Activated naive CD4-positive, alpha-beta T cell treated with anti-CD3 and anti-CD28 coated beads for 36 hours (primary cell): ENCODE results near the gene PRADC1. TPM values are rescaled to one million over a fixed set of nuclear protein-coding genes. Genes with fewer than 3 reads are reported as not detected.

Experiments used
- CTCF ChIA-PET: fragments of 350-600 bp; sonication (Branson Sonifier 250); formaldehyde crosslinking; loops from one replicate; lab custom pipeline; 2021; ENCODE audit warnings: antibody characterized with exemption; lab: Charles Lee
- DNase-seq: peaks from one replicate; pipeline ENCODE4 v3.0.0-alpha.2; 2020
- H3K27ac Mint-ChIP-seq: one replicate; pipeline ENCODE4 v1.8.0; 2021; ENCODE audit warnings: mild to moderate bottlenecking, mixed read lengths
- H3K27me3 Mint-ChIP-seq: one replicate; pipeline ENCODE4 v1.8.0; 2021; ENCODE audit warnings: low read depth, mixed read lengths
- H3K36me3 Mint-ChIP-seq: one replicate; pipeline ENCODE4 v1.8.0; 2021; ENCODE audit warnings: low read depth, mixed read lengths
- H3K4me1 Mint-ChIP-seq: one replicate; pipeline ENCODE4 v1.8.0; 2021; ENCODE audit warnings: low read depth, mixed read lengths
- H3K4me3 Mint-ChIP-seq: one replicate; pipeline ENCODE4 v1.8.0; 2021; ENCODE audit warnings: mild to moderate bottlenecking, moderate library complexity, mixed read lengths
- H3K9me3 Mint-ChIP-seq: one replicate; pipeline ENCODE4 v1.8.0; 2021; ENCODE audit warnings: mixed read lengths
- intact Hi-C: fragments of 100-400 bp; cut with micrococcal nuclease; formaldehyde crosslinking; loops from one replicate; pipeline ENCODE4 v1.15.1; 2023
- total RNA-seq, 2 experiments: library from RNA; stranded (reverse); gene quantifications; one replicate each; pipeline ENCODE4 v1.2.3, GENCODE V29; 2021

PRADC1 gene
- total RNA-seq = 10 to 100 TPM; 10.1 to 10.2 TPM

- CTCF ChIA-PET = interaction anchor here (1.1 to 3.0 kb wide), 5 partner anchors 20 to 60 kb away, joined by 5 to 18 read pairs (median 8); partner anchors contain the start of genes EGR4 and SMYD5
- peaks cover 31% of the 10 kb centered on the region for H3K4me1 Mint-ChIP-seq
- H3K4me3 Mint-ChIP-seq = peak within 1 kb of the TSS; percentile 88
- intact Hi-C loops = loop anchor here (1.0 to 10.0 kb wide), 9 partner anchors 51 to 1901 kb away; partner anchors contain the start of genes ALMS1, FBXO41, INO80B and POLE4
- peak within 1 kb of the TSS; percentile 77 for H3K27ac Mint-ChIP-seq
- H3K27me3 Mint-ChIP-seq = no peaks in the 10 kb centered on the region
- no peaks in the 10 kb centered on the region for H3K9me3 Mint-ChIP-seq
- DNase-seq = peak; percentile 97
- H3K36me3 Mint-ChIP-seq = peaks cover 19% of the 10 kb centered on the region
Observed at GRCh38 chr2:73233154-73233931, at the start of gene PRADC1. TSS of gene PRADC1 (minus strand) at chr2:73233239. CDS start at chr2:73233160, 79 bp downstream.

- Mint-ChIP-seq H3K27ac (no peak overlapping the region), H3K9me3 (no peaks in the 10 kb centered on the region), H3K4me1 (peaks cover 11% of the 10 kb centered on the region), H3K36me3 (peaks cover 7% of the 10 kb centered on the region), H3K27me3 (no peaks in the 10 kb centered on the region), H3K4me3 (no peak overlapping the region)
- CTCF ChIA-PET = interaction anchor here (5.5 kb wide), 1 partner anchor 10 kb away, joined by 45 read pairs; no protein-coding TSS in a partner anchor
- intact Hi-C loops = loop anchor here (10.0 kb wide), 1 partner anchor 1554 kb away; the partner anchor contains the start of gene HK2
- no peak for DNase-seq
Observed at GRCh38 chr2:73281244-73281643, 48.2 kb upstream of the PRADC1 start.

DNA sequence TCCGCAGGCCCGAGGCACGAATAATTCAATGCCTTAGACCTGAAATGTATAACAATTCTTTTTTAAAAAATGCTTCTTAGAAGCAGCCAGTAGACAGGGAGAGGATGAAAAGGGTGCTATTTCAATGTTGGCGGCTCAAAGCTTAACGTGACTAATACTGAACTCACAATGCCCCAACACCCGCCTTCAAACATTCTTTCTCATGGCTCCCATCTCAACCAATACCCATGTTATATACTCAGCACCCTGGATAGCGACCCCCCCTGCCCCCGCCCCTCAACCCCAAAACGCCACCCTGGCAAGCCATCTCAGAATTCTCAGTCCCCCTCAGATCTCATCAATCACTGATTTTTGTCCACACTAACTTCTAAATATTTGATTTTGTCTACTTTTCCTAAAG, 46.8 kb upstream of the PRADC1 start:
- DNase-seq = no peak
- intact Hi-C loops = loop anchor here (1.0 to 10.0 kb wide), 2 partner anchors 10 to 1555 kb away; partner anchors contain the start of gene HK2
- Mint-ChIP-seq H3K27me3 (no peaks in the 10 kb centered on the region), H3K9me3 (no peaks in the 10 kb centered on the region), H3K4me1 (peaks cover 7% of the 10 kb centered on the region), H3K4me3 (no peak overlapping the region), H3K36me3 (peaks cover 10% of the 10 kb centered on the region), H3K27ac (no peak overlapping the region)
- CTCF ChIA-PET = interaction anchor here (1.3 to 5.5 kb wide), 2 partner anchors 10 to 11 kb away, joined by 3 to 45 read pairs; no protein-coding TSS in a partner anchor

DNA sequence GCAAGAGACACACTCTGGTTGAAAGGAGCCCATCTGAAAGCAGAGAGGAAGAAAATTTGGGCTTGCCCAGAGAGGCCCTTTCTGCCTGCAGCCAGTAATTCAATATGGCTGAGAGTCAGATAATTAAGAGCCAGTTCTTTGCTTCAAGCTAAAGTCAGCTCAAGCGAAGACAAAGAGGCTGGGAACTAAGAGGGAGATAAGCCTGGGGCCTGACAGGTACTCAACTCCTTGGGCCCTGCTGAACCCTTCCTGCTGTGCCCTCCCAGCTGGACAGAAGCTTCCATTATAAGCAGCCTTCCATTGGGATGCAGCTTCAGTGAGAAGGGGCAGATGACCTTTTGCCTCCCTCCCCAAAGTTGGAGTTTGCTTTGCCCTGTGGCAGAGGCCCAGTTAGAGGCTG, 39.2 kb upstream of the PRADC1 start:
- intact Hi-C loops = no loop called here
- Mint-ChIP-seq H3K27me3 (no peaks in the 10 kb centered on the region), H3K27ac (no peak overlapping the region), H3K4me3 (no peak overlapping the region), H3K4me1 (peaks cover 9% of the 10 kb centered on the region), H3K36me3 (peaks cover 7% of the 10 kb centered on the region), H3K9me3 (no peaks in the 10 kb centered on the region)
- CTCF ChIA-PET = interaction anchor here (0.6 to 2.9 kb wide), 2 partner anchors 19 to 87 kb away, joined by 4 to 15 read pairs; no protein-coding TSS in a partner anchor
- DNase-seq = no peak

- no peaks in the 10 kb centered on the region for H3K9me3 Mint-ChIP-seq
- no peak overlapping the region for H3K27ac Mint-ChIP-seq
- peaks cover 13% of the 10 kb centered on the region for H3K4me1 Mint-ChIP-seq
- H3K4me3 Mint-ChIP-seq = peak overlapping the region; percentile 45
- intact Hi-C loops = loop anchor here (1.0 to 2.0 kb wide), 3 partner anchors 21 to 115 kb away; partner anchors contain the start of genes ALMS1 and CCT7
- H3K27me3 Mint-ChIP-seq = no peaks in the 10 kb centered on the region
- peaks cover 7% of the 10 kb centered on the region for H3K36me3 Mint-ChIP-seq
- CTCF ChIA-PET = interaction anchor here (1.2 kb wide), 1 partner anchor 10 kb away, joined by 3 read pairs; no protein-coding TSS in a partner anchor
- DNase-seq = no peak
Observed at GRCh38 chr2:73269686-73270465, 36.8 kb upstream of the PRADC1 start.

DNA sequence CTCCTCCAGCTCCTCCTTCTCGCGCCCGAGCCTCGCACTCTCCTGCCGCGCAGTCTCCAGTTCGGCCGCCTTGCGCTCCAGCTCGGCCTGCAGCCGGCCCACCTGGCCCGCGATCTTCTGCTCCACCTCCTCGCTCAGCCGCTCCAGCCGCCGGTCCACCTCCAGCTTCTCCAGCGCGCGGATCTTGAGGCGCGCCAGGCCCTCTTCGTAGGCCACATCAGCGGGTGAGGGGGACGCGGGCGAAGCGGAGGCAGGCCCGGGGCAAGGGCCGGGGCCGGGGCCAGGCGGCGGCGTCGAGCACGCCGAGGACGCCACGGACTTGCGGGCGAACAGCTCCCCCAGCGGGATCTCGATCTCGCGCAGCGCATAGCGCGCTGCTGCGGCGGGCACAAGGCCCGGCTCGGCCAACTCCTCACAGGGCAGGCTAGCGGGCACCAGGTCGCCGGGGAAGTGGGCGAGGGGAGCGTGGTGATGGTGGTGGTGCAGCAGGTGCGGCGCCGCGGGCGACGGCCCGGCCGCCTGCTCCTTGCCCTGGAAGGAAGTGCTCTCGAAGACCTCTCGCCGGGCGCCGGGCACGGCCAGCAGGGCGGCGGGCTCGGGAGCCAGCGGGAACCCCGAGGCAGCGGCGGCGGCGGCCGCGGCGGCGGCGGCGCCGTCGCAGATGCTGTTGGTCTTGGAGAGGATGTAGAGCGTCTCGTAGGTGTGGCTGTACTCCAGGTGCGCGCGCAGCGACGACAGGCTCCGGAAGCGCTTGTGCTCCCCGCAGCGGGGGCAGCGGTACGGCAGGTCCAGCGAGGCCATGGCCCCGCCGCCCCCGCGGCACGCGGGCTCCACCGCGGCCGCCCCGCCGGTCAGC, 36.0 kb upstream of the PRADC1 start:
- H3K27me3 Mint-ChIP-seq = no peaks in the 10 kb centered on the region
- intact Hi-C loops = loop anchor here (1.0 to 2.0 kb wide), 3 partner anchors 22 to 116 kb away; partner anchors contain the start of genes ALMS1 and CCT7
- DNase-seq = peak; percentile 79
- no peaks in the 10 kb centered on the region for H3K9me3 Mint-ChIP-seq
- peaks cover 13% of the 10 kb centered on the region for H3K4me1 Mint-ChIP-seq
- CTCF ChIA-PET = interaction anchor here (1.0 to 1.5 kb wide), 4 partner anchors 16 to 92 kb away, joined by 3 to 12 read pairs (median 3); no protein-coding TSS in a partner anchor
- H3K27ac Mint-ChIP-seq = no peak overlapping the region
- peaks cover 10% of the 10 kb centered on the region for H3K36me3 Mint-ChIP-seq
- H3K4me3 Mint-ChIP-seq = peak overlapping the region; percentile 17

- CTCF ChIA-PET = interaction anchor here (1.0 to 1.5 kb wide), 4 partner anchors 17 to 91 kb away, joined by 3 to 12 read pairs (median 3); no protein-coding TSS in a partner anchor
- Mint-ChIP-seq H3K27me3 (no peaks in the 10 kb centered on the region), H3K4me3 (peak overlapping the region; percentile 17), H3K36me3 (peaks cover 13% of the 10 kb centered on the region), H3K4me1 (peaks cover 13% of the 10 kb centered on the region), H3K9me3 (no peaks in the 10 kb centered on the region), H3K27ac (no peak overlapping the region)
- intact Hi-C loops = loop anchor here (2.0 kb wide), 1 partner anchor 22 kb away; no protein-coding TSS in a partner anchor
- DNase-seq = no peak
Observed at GRCh38 chr2:73268366-73268829, 35.4 kb upstream of the PRADC1 start.

GRCh38 chr2:73267008-73267407, 34.0 kb upstream of the PRADC1 start:
- Mint-ChIP-seq H3K9me3 (no peaks in the 10 kb centered on the region), H3K27ac (no peak overlapping the region), H3K4me1 (peaks cover 13% of the 10 kb centered on the region), H3K36me3 (peaks cover 16% of the 10 kb centered on the region), H3K27me3 (no peaks in the 10 kb centered on the region), H3K4me3 (no peak overlapping the region)
- CTCF ChIA-PET = interaction anchor here (1.5 kb wide), 1 partner anchor 90 kb away, joined by 3 read pairs; no protein-coding TSS in a partner anchor
- intact Hi-C loops = no loop called here
- DNase-seq = no peak

- CTCF ChIA-PET = no interaction called here
- H3K36me3 Mint-ChIP-seq = peaks cover 18% of the 10 kb centered on the region
- H3K27ac Mint-ChIP-seq = no peak overlapping the region
- no peaks in the 10 kb centered on the region for H3K9me3 Mint-ChIP-seq
- H3K4me1 Mint-ChIP-seq = peaks cover 13% of the 10 kb centered on the region
- intact Hi-C loops = no loop called here
- H3K4me3 Mint-ChIP-seq = no peak overlapping the region
- DNase-seq = no peak
- H3K27me3 Mint-ChIP-seq = no peaks in the 10 kb centered on the region
Observed at GRCh38 chr2:73266061-73266901, 33.2 kb upstream of the PRADC1 start.

DNA sequence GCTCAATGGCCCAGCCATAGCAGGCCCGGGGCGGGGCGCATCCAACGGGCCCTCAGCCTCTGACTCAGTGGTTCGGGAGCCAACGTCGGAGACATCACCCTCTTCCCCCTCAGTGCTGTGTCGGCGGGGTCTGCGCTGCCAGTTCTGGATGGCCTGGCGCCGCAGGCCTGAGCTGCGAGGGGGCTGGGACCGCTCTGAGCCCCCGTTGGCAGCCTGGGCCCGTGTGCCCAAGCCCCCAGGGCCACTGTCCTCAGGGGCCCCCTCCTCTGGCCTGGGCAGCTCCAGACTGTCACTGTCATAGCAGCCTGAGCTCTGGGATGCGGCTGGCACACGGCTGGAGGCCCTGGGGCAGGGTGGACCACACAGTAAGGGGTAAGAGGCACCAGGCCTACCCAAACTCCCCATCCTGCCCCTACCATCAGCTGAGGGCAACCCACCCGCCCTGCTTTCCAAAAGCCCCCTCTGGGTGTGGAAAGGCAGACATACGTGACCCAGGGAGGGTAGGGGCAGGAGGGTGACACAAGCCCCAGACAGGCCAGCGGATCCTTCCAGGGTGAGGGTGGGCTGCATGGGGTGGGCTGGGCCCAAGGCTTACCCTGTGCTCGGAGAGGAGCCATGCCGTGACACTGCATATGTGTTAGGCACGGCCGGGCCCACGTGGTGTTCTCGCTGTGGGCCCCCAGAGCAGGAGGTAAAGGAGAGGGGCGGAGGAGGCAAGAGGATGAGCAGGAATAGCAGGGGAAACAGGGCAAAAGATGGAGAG, 32.4 kb upstream of the PRADC1 start:
- Mint-ChIP-seq H3K9me3 (no peaks in the 10 kb centered on the region), H3K4me3 (no peak overlapping the region), H3K27me3 (no peaks in the 10 kb centered on the region), H3K4me1 (peaks cover 13% of the 10 kb centered on the region), H3K36me3 (peaks cover 18% of the 10 kb centered on the region), H3K27ac (no peak overlapping the region)
- CTCF ChIA-PET = no interaction called here
- DNase-seq = no peak
- intact Hi-C loops = no loop called here
